Natural killer cell (primary cell): ENCODE data around the gene MSRB2. TPM values are rescaled to one million over a fixed set of nuclear protein-coding genes. Genes with fewer than 3 reads are reported as not detected.

Experiments used
- ATAC-seq, 3 donors: fragments of 150-1000 bp in 2 of 3; fragments of 200-7000 bp in 1 of 3; cut with Tn5 transposase; 1 replicate in 1 of 3; 2 replicates in 2 of 3; pipeline ENCODE4 v1.10.0; 2021; ENCODE audit warnings: mild to moderate bottlenecking in 2 of 3, moderate library complexity in 2 of 3
- DNase-seq, 2 donors: peaks; one replicate each; pipeline versions ENCODE4 v3.0.0 to v3.0.0-alpha.2; 2013 to 2021; ENCODE audit warnings: mixed read lengths in 1 of 2
- H3K27ac ChIP-seq: one replicate; pipeline ENCODE4 v1.5.1; 2013; ENCODE audit warnings: mild to moderate bottlenecking, low read length
- H3K27me3 ChIP-seq: one replicate; pipeline ENCODE4 v1.6.1; 2013; ENCODE audit warnings: low read length; ENCODE audit not compliant: control insufficient read depth, insufficient read depth
- H3K36me3 ChIP-seq: one replicate; pipeline ENCODE4 v1.6.1; 2013; ENCODE audit warnings: low read length; ENCODE audit not compliant: control insufficient read depth, insufficient read depth
- H3K4me1 ChIP-seq: one replicate; pipeline ENCODE4 v1.6.1; 2013; ENCODE audit warnings: low read length; ENCODE audit not compliant: control insufficient read depth, insufficient read depth
- H3K4me3 ChIP-seq: one replicate; pipeline ENCODE4 v1.5.1; 2013; ENCODE audit warnings: low read length
- H3K9me3 ChIP-seq: one replicate; pipeline ENCODE4 v1.6.1; 2013; ENCODE audit warnings: low read length; ENCODE audit not compliant: control insufficient read depth, insufficient read depth
- H3K27ac Mint-ChIP-seq, 2 donors: one replicate each; pipeline ENCODE4 v1.8.0; 2022; ENCODE audit warnings: mild to moderate bottlenecking in 2 of 2, mixed read lengths in 2 of 2, moderate library complexity in 1 of 2
- H3K27me3 Mint-ChIP-seq, 2 donors: one replicate each; pipeline ENCODE4 v1.8.0; 2022; ENCODE audit warnings: low read depth in 2 of 2, mixed read lengths in 2 of 2
- H3K36me3 Mint-ChIP-seq: one replicate; pipeline ENCODE4 v1.8.0; 2022; ENCODE audit warnings: mixed read lengths
- H3K4me1 Mint-ChIP-seq, 2 donors: one replicate each; pipeline ENCODE4 v1.8.0; 2022; ENCODE audit warnings: mixed read lengths in 2 of 2
- H3K4me3 Mint-ChIP-seq: one replicate; pipeline ENCODE4 v1.8.0; 2022; ENCODE audit warnings: mild to moderate bottlenecking, moderate library complexity, mixed read lengths
- H3K9me3 Mint-ChIP-seq, 2 donors: one replicate each; pipeline ENCODE4 v1.8.0; 2022; ENCODE audit warnings: mixed read lengths in 2 of 2
- WGBS: methylation state at CpG from one replicate; pipeline ENCODE4 v1.1.7; 2013; ENCODE audit warnings: missing lambda C conversion rate; ENCODE audit not compliant: insufficient coverage; 5-methylcytosine and 5-hydroxymethylcytosine counted together
- intact Hi-C: fragments of 100-400 bp; cut with micrococcal nuclease; formaldehyde crosslinking; loops from one replicate; pipeline ENCODE4 v1.14.2; 2022
- total RNA-seq, 4 donors: library from RNA; stranded (reverse); fragments of 120-200 nt in 1 of 4; gene quantifications; one replicate each; pipeline versions ENCODE4 v1.2.3 to v1.2.4, GENCODE V29; 2013 to 2022
- TF ChIP-seq, protein P1 (sequence below): fragments of 200-600 bp; IDR thresholded peaks from one replicate; pipeline ENCODE4 v1.8.0; 2022; ENCODE audit warnings: antibody characterized with exemption

MSRB2 gene
- total RNA-seq, 3 donors from 2014 or later (not counting 1 experiment from before 2014, with no cell fraction given): 3.3 to 5.6 (median 3.8) TPM

DNA sequence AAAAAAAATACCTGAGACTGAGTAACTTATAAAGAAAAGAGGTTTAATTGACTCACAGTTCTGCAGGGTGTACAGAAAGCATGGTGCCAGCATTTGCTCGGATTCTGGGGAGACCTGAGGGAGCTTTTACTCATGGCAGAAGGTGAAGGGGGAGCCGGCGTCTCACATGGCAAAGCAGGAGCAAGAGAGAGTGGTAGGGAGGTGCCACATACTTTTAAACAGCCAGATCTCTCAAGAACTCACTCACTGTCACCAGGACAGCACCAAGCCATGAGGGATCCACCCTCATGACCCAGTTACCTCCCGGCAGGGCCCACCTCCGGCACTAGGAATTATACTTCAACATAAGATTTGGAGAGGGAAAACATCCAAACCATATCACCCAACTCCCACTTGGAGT, 25.8 kb downstream of the MSRB2 start:
- DNase-seq: no peak
- H3K4me1 ChIP-seq: no peaks in the 10 kb centered on the region
- no peak overlapping the region for H3K4me3 Mint-ChIP-seq
- intact Hi-C loops: no loop called here
- H3K27ac Mint-ChIP-seq: no peak overlapping the region
- TF ChIP-seq, protein P1, sequence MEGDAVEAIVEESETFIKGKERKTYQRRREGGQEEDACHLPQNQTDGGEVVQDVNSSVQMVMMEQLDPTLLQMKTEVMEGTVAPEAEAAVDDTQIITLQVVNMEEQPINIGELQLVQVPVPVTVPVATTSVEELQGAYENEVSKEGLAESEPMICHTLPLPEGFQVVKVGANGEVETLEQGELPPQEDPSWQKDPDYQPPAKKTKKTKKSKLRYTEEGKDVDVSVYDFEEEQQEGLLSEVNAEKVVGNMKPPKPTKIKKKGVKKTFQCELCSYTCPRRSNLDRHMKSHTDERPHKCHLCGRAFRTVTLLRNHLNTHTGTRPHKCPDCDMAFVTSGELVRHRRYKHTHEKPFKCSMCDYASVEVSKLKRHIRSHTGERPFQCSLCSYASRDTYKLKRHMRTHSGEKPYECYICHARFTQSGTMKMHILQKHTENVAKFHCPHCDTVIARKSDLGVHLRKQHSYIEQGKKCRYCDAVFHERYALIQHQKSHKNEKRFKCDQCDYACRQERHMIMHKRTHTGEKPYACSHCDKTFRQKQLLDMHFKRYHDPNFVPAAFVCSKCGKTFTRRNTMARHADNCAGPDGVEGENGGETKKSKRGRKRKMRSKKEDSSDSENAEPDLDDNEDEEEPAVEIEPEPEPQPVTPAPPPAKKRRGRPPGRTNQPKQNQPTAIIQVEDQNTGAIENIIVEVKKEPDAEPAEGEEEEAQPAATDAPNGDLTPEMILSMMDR: no peak
- H3K4me1 Mint-ChIP-seq: no peaks in the 10 kb centered on the region
- H3K27ac ChIP-seq: no peak overlapping the region
- H3K27me3 ChIP-seq: no peaks in the 10 kb centered on the region
- no peaks in the 10 kb centered on the region for H3K36me3 ChIP-seq
- ATAC-seq: no peak
- H3K27me3 Mint-ChIP-seq: no peaks in the 10 kb centered on the region
- no peaks in the 10 kb centered on the region for H3K36me3 Mint-ChIP-seq
- no peak overlapping the region for H3K4me3 ChIP-seq
- no peaks in the 10 kb centered on the region for H3K9me3 ChIP-seq
- WGBS: 97% methylated on average over 5 of the region's 5 CpGs
- H3K9me3 Mint-ChIP-seq: no peaks in the 10 kb centered on the region

DNA sequence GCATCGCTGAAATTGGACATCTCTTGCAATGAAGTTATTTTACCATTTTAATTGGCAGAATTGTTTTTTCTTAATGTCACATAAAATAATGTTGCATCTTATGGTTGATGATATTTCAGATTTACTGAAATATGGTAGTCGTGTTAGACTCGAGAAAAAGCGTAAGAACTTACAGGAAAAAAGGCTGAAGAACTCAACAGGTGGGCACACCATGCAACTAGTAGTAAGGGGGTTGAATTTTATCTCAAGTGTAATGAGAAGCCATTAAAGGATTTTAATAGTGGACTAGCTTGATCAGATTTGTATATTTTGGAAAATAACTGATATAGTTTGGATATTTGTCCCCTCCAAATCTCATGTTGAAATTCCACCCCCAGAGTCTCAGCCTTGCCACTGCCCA, 41.1 kb downstream of the MSRB2 start:
- no peak overlapping the region for H3K4me3 Mint-ChIP-seq
- H3K9me3 Mint-ChIP-seq: peaks cover 4 to 7% of the 10 kb centered on the region in 2 donors
- no peaks in the 10 kb centered on the region for H3K4me1 Mint-ChIP-seq
- no peak overlapping the region for H3K27ac Mint-ChIP-seq
- WGBS: 94% methylated on average over 4 of the region's 4 CpGs
- Histone ChIP-seq H3K27me3 (no peaks in the 10 kb centered on the region), H3K27ac (no peak overlapping the region), H3K4me3 (no peak overlapping the region), H3K4me1 (no peaks in the 10 kb centered on the region), H3K9me3 (no peaks in the 10 kb centered on the region), H3K36me3 (no peaks in the 10 kb centered on the region)
- H3K36me3 Mint-ChIP-seq: no peaks in the 10 kb centered on the region
- intact Hi-C loops: no loop called here
- no peak for DNase-seq
- TF ChIP-seq, protein P1: no peak
- peaks cover 16 to 24% of the 10 kb centered on the region in 2 donors for H3K27me3 Mint-ChIP-seq
- ATAC-seq: no peak

DNA sequence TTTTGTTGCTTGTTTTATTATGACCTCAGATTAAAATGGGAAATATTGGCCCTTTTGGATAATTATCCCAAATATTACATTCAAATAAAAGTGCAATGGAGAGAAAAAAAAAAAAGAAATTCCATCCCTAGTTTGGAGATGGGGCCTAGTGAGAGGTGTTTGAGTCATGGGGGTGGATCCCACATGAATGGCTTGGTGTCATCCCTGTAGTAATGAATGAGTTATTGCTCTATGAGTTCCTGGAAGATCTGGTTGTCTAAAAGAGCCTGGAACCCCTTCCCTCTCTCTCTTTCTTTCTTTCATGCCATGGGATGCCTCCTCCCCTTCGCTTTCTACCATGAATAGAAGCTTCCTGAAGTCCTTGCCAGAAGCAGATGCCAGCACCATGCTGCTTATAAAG, 44.3 kb downstream of the MSRB2 start:
- no peak for ATAC-seq
- Mint-ChIP-seq H3K36me3 (no peaks in the 10 kb centered on the region), H3K4me1 (no peaks in the 10 kb centered on the region), H3K9me3 (peaks cover 2 to 6% of the 10 kb centered on the region in 2 donors), H3K4me3 (no peak overlapping the region), H3K27ac (no peak overlapping the region), H3K27me3 (peaks cover 22 to 34% of the 10 kb centered on the region in 2 donors)
- no peaks in the 10 kb centered on the region for H3K9me3 ChIP-seq
- H3K27ac ChIP-seq: no peak overlapping the region
- no peak overlapping the region for H3K4me3 ChIP-seq
- no peak for DNase-seq
- H3K27me3 ChIP-seq: no peaks in the 10 kb centered on the region
- WGBS: 100% methylated on average over 1 of the region's 1 CpG
- H3K36me3 ChIP-seq: no peaks in the 10 kb centered on the region
- H3K4me1 ChIP-seq: no peaks in the 10 kb centered on the region
- intact Hi-C loops: no loop called here
- TF ChIP-seq, protein P1: no peak

DNA sequence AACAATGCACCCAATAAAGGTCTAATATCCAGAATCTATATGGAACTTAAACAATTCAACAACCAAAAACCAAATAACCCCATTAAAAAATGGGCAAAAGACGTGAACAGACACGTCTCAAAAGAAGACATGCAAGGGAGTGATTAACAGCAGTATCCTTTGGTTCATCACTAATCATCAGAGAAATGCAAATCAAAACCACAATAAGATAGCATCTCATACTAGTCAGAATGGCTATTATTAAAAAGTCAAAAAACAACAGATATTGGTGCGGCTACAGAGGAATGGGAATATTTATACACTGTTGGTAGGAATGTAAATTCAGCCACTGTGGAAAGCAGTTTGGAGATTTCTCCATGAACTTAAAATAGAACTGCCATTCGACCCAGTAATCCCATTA, 46.6 kb downstream of the MSRB2 start:
- Mint-ChIP-seq H3K4me3 (no peak overlapping the region), H3K9me3 (peaks cover 2 to 6% of the 10 kb centered on the region in 2 donors), H3K27me3 (peaks cover 22 to 36% of the 10 kb centered on the region in 2 donors), H3K4me1 (no peaks in the 10 kb centered on the region), H3K27ac (no peak overlapping the region), H3K36me3 (no peaks in the 10 kb centered on the region)
- H3K27me3 ChIP-seq: no peaks in the 10 kb centered on the region
- intact Hi-C loops: no loop called here
- TF ChIP-seq, protein P1: no peak
- WGBS: 85% methylated on average over 3 of the region's 4 CpGs
- no peak for ATAC-seq
- no peaks in the 10 kb centered on the region for H3K9me3 ChIP-seq
- no peak for DNase-seq
- no peaks in the 10 kb centered on the region for H3K36me3 ChIP-seq
- H3K4me1 ChIP-seq: no peaks in the 10 kb centered on the region
- no peak overlapping the region for H3K27ac ChIP-seq
- H3K4me3 ChIP-seq: no peak overlapping the region
